ENCODE measurements around the gene RALGAPA2. TPM values are rescaled to one million over a fixed set of nuclear protein-coding genes. Genes with fewer than 3 reads are reported as not detected.

The RALGAPA2 gene
- total RNA-seq, 1 donor from 2014 or later = 52.0 TPM

- peak; percentile 86 for ATAC-seq
- intact Hi-C loops (cut with DNase I) = loop anchor here (5.0 kb wide), 1 partner anchor 1075 kb away; no protein-coding TSS in a partner anchor
Observed at GRCh38 chr20:20492521-20493332, 219.7 kb downstream of the RALGAPA2 start.

GRCh38 chr20:20491784-20492264, 220.6 kb downstream of the RALGAPA2 start:
- no peak for DNase-seq (ENCODE audit: low spot score)
- ATAC-seq = no peak
- intact Hi-C loops (cut with DNase I) = loop anchor here (5.0 kb wide), 1 partner anchor 1075 kb away; no protein-coding TSS in a partner anchor

More at GRCh38 chr20:20492521-20493332, 219.7 kb downstream of the RALGAPA2 start:
- DNase-seq (ENCODE audit: low spot score) = no peak

GRCh38 chr20:20491110-20491783, 221.2 kb downstream of the RALGAPA2 start:
- ATAC-seq (no peak), DNase-seq (ENCODE audit: low spot score) (no peak)
- intact Hi-C loops (cut with DNase I) = loop anchor here (5.0 kb wide), 1 partner anchor 1076 kb away; no protein-coding TSS in a partner anchor

GRCh38 chr20:20490673-20491072, 221.8 kb downstream of the RALGAPA2 start:
- DNase-seq (ENCODE audit: low spot score) (no peak), ATAC-seq (no peak)
- intact Hi-C loops (cut with DNase I) = loop anchor here (5.0 kb wide), 1 partner anchor 1077 kb away; no protein-coding TSS in a partner anchor

- intact Hi-C loops (cut with DNase I) = loop anchor here (5.0 kb wide), 1 partner anchor 1078 kb away; no protein-coding TSS in a partner anchor
- no peak for DNase-seq (ENCODE audit: low spot score)
- ATAC-seq = no peak
Observed at GRCh38 chr20:20489648-20490341, 222.6 kb downstream of the RALGAPA2 start.

GRCh38 chr20:20489054-20489453, 223.4 kb downstream of the RALGAPA2 start:
- no peak for DNase-seq (ENCODE audit: low spot score)
- no peak for ATAC-seq
- intact Hi-C loops (cut with DNase I) = no loop called here

GRCh38 chr20:20488388-20488787, 224.1 kb downstream of the RALGAPA2 start:
- no peak for DNase-seq (ENCODE audit: low spot score)
- intact Hi-C loops (cut with DNase I) = no loop called here
- ATAC-seq = no peak

GRCh38 chr20:20487811-20488210, 224.6 kb downstream of the RALGAPA2 start:
- no peak for ATAC-seq
- no peak for DNase-seq (ENCODE audit: low spot score)
- intact Hi-C loops (cut with DNase I) = no loop called here

GRCh38 chr20:20483328-20483727, 229.1 kb downstream of the RALGAPA2 start:
- ATAC-seq (no peak), DNase-seq (ENCODE audit: low spot score) (no peak)
- intact Hi-C loops (cut with DNase I) = no loop called here

GRCh38 chr20:20482453-20482852, 230.0 kb downstream of the RALGAPA2 start:
- DNase-seq (ENCODE audit: low spot score) (no peak), ATAC-seq (no peak)
- intact Hi-C loops (cut with DNase I) = no loop called here

- ATAC-seq = no peak
- intact Hi-C loops (cut with DNase I) = no loop called here
Observed at GRCh38 chr20:20480689-20481088, 231.8 kb downstream of the RALGAPA2 start.

GRCh38 chr20:20480126-20480525, 232.3 kb downstream of the RALGAPA2 start:
- DNase-seq (ENCODE audit: low spot score) (no peak), ATAC-seq (no peak)
- intact Hi-C loops (cut with DNase I) = no loop called here

More at GRCh38 chr20:20480689-20481088, 231.8 kb downstream of the RALGAPA2 start:
- no peak for DNase-seq (ENCODE audit: low spot score)

- DNase-seq (ENCODE audit: low spot score) (no peak), ATAC-seq (no peak)
- intact Hi-C loops (cut with DNase I) = no loop called here
Observed at GRCh38 chr20:20477444-20478041, 234.9 kb downstream of the RALGAPA2 start.

GRCh38 chr20:20476504-20476903, 235.9 kb downstream of the RALGAPA2 start:
- DNase-seq (ENCODE audit: low spot score) (no peak), ATAC-seq (no peak)
- intact Hi-C loops (cut with DNase I) = no loop called here

GRCh38 chr20:20473657-20474056, 238.8 kb downstream of the RALGAPA2 start:
- DNase-seq (ENCODE audit: low spot score) = no peak
- no peak for ATAC-seq
- intact Hi-C loops (cut with DNase I) = no loop called here

GRCh38 chr20:20472684-20473274, 239.7 kb downstream of the RALGAPA2 start:
- ATAC-seq (no peak), DNase-seq (ENCODE audit: low spot score) (no peak)
- intact Hi-C loops (cut with DNase I) = no loop called here

GRCh38 chr20:20466341-20466879, 246.0 kb downstream of the RALGAPA2 start:
- DNase-seq (ENCODE audit: low spot score) (no peak), ATAC-seq (peak; percentile 26)
- intact Hi-C loops (cut with DNase I) = no loop called here

GRCh38 chr20:20465252-20465651, 247.2 kb downstream of the RALGAPA2 start:
- DNase-seq (ENCODE audit: low spot score) (no peak), ATAC-seq (no peak)
- intact Hi-C loops (cut with DNase I) = no loop called here

Data from sciatic nerve (tissue), 2 donors.